Measurements from ENCODE around the gene GPS1.

GRCh38 chr17:82081546-82081945 is 29.8 kb downstream of the GPS1 start:
- TF ChIP-seq CTCF (IDR thresholded peaks at IDR 0.05; ENCODE audit: insufficient read depth, low read depth, low read length) (no peak), EZH2 (IDR thresholded peaks at IDR 0.05; ENCODE audit: insufficient read depth, low read length) (no peak)
